HG02970 (cell line): ENCODE results near the gene AMDHD1.

ENCODE experiments used
- ATAC-seq: cut with Tn5 transposase; IDR thresholded peaks from one replicate; pipeline ENCODE4 v1.9.1; 2021; ENCODE audit warnings: mild to moderate bottlenecking, moderate library complexity, moderate number of reproducible peaks; ENCODE audit not compliant: unreplicated experiment, low FRiP score

The AMDHD1 gene

DNA sequence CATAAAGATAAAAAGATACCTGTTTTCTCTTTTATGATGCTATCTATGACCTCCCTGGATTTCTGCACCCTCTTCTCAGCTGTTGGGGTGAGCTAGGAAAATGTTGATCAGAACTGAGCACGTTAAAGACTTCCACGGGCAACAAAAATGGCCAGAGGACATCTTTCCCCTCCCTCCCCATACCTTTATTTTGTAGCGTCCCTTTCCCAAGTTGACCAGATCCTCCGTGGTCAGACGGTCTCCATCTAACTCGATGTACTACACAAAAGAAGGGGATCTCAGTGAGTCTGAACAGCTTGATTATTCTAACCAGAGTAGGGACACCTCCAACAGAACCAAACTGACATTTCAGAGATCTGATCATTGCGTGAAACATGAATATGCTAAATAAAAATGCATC, 50.8 kb downstream of the AMDHD1 start:
- no peak for ATAC-seq

DNA sequence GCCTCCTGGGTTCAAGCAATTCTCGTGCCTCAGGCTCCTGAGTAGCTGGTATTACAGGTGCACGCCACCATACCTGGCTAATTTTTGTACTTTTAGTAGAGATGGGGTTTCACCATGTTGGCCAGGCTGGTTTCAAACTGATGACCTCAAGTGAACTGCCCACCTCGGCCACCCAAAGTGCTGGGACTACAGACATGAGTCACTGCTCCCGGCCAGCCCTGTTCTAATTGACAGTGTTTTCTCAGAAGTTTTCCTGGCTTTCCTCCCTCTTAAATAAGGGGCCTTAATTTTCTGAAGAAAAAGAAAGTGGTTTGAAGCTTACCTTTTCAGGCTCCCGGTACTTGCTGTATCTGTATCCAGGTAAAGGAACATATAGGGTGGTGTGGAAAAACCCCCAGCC, 51.3 kb downstream of the AMDHD1 start:
- no peak for ATAC-seq

DNA sequence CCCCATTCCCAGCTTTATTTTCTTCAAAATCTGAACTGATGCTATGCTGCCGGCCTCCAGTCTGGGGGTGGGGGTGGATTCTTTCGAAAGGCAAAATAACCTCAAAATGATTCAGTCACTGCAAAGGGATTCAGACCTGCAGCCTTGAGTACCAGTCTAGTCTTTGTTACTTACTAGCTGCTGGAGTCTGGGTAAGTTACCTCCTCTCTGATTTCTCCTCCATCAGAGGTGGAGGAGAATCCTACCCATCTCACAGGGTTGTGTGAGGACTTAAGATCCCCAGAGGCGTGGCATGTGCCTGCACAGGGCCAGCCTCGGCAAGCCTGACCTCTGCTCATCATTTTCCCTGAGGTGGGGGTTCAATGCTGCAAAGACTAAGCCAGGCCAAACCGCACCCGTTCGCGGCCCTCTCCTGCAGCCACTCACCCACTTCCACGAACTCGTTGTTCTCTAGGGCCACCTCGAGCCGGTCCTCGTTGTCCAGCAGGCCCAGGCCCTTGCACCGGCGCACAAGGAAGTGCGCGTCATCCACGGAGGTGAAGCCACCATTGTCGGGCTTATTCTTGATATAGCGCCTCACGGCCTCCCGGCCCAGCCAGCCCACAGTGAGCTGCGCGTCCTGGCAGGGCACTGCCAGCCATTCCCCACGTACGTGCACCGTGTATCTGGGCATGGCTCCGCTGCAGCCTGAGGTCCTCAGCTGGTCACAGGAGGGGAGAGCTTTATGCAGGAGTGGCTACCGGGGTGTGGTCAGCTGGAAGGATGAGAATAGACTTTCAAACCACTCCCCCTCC, 52.3 kb downstream of the AMDHD1 start:
- ATAC-seq: no peak

DNA sequence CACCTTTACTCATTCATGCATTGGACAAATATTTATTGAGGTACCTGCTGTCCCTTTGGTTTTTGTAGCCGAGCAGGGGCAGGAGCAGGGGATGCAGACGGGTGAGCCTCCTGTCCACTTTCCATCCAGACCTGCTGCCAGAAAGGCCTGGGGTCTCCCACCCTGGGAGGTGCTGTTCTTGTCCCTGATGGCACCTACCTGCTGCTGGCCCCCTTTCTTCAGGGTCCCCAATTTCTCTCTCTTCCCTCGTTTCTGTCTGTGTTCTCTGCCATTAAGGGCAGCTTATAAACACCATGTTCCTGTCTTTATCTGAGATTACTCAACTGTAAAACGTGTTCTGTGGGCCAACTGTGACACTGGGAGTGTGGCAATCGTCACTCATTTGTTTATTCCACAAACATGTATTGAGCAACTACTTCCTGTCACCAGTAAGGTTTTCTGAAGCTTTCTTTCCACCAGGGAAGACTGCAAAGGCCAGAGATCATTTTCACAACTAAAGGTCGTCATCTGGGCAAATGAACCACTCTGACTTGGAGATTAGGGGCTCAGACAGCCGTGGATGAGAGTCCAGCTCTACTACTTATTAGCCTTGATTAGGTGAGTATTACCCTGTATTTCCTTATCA, 53.0 kb downstream of the AMDHD1 start, which contains the start of gene HAL:
Gene HAL, minus strand, starts transcription at position 311 of the 625 bp plus-strand sequence. CDS start 434 bp downstream, outside the sequence.
- no peak for ATAC-seq

DNA sequence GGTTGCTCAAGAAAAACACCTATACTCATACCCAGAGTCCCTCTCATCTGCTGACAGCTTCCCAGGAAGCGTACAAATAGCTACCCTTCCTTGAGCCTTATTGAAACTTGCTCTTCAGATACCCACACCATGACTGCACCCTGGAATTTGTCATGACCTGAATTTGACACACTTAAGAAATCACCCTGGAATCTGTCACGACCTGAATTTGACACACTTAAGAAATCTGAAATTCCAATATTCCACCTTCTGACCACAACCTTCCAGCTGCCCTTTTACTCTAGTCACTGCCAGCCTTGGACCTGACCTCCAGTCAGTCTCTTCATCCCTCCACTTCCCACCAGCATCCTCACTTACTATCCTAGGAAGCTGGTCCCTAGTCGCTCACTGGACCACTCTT, 54.1 kb downstream of the AMDHD1 start:
- no peak for ATAC-seq

DNA sequence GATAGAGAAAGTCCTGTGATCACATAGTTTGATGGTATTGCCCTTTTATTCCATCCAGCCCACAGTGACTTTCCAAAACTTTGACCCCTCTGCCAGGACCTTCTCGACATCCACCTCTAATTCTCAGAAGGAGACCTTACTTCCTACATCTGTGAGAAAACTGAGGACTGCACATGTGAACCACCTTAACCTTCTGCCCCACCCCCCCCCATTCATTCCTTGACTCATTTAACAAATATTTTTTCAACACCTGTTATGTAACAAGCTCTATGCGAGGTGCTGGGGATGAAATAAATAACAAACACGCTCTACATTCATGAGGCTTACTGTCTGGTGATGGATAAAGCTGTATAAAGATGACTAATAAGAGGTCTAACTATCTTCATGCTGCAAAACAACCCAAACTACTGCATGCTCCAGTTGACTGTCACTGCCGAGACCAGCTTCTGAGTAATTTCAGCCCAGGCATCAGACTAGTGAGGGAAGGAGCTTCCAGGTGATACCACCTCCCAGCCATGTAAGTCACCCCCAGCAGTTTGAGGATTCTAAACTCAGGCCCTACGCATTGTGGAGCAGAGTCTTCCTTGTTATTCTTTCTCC, 54.9 kb downstream of the AMDHD1 start:
- no peak for ATAC-seq

DNA sequence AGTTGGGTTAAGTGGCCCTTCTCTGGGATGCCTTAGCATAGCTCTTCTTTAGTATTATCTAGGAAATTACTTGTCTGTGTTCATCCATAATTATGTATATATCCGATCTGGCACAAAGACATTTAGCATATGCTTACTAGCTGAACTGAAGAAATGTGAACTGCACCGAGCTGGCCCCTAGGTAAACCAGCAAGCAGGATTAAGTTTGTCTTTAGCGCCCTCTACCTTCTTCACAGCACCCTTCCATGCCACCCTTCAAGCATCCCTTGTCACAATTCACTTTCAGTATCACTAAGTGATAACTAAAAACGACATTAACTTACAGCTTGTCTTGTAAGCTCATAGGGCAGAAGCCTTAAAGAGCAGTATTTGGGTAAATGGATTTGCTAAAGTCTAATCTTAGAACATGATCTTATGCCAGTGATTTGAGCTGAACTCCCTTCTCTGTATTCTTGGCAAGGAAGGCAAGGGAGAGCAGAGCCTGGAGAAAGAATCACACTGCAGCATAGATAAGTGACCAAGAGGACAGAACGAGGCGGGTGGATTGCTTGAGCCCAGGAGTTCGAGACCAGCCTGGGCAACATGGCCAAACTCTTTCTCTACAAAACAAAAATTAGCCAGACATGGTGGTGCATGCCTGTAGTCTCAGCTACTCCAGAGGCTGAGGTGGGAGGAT, 55.6 kb downstream of the AMDHD1 start:
- peak; percentile 93 for ATAC-seq

DNA sequence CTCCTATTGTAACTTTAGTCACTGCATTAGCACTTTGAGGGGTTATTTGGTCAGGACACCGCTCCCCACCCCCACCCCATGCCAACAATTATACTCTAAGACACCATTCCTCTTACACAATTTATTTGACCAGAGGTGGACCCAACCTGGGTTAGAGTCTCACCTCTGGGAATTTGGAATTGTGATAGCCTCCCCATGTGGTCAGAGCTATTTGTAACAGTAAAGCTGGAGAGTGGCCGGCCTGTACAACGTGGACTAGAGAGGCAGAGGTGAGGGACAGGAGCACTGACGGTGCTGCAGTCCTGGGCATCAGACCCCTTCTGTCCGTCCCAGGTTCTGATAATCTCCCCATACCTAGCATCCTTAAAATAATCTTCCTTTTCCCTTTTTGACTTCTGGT, 56.4 kb downstream of the AMDHD1 start:
- no peak for ATAC-seq

DNA sequence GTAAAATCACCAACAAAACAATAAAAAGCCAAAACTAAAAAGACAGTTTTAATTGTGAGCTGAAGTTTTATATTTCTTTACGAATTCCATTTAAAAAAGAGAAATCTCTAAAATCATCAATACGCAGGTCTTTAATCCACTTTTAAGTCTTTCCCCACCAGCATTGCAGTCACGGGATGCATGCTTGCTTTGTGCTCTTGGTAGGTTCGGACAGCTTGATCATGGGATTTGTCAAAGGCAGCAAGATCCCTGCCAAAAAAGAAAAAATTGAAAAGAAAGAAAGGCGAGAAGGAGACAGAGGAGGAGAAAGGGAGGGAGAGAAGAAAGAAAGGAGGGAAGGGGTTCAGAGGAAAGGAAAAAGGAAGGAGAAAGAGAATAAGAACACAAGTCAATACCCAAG, 57.7 kb downstream of the AMDHD1 start:
- no peak for ATAC-seq

DNA sequence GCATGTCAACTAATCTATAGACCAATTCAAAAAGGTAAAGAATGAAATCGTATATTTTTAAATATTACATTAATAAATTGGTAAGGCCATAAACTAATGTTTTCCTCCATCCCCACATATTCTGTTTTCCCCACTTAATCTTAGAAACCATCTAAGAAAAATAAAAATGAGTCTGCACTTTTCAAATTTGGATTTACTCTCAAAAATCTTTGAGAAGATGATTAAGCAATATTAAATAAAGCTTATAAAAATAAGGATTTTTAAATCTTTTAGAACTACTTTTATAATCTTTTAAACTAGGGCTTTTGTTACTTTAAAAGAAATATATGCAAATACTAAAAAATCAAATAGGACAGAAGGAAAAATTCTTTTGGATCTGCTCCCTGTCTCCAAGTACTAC, 63.6 kb downstream of the AMDHD1 start:
- no peak for ATAC-seq

DNA sequence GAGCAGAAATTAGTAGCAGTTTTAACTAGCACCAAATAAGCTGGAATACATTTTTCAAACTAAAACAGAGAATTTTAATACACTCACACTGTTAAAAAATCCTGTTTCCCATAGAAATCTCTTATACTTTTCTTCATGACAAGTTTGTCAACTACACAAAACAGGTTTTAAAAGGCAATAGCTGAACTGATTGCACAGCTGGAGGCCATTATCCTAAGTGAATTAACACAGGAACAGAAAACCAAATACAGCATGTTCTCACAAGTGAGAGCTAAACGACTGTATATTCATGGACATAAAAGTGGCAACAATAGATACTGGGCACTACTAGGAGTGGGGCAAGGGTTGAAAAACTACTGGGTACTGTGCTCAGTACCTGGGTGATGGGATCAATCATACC, 64.6 kb downstream of the AMDHD1 start:
- ATAC-seq: no peak

DNA sequence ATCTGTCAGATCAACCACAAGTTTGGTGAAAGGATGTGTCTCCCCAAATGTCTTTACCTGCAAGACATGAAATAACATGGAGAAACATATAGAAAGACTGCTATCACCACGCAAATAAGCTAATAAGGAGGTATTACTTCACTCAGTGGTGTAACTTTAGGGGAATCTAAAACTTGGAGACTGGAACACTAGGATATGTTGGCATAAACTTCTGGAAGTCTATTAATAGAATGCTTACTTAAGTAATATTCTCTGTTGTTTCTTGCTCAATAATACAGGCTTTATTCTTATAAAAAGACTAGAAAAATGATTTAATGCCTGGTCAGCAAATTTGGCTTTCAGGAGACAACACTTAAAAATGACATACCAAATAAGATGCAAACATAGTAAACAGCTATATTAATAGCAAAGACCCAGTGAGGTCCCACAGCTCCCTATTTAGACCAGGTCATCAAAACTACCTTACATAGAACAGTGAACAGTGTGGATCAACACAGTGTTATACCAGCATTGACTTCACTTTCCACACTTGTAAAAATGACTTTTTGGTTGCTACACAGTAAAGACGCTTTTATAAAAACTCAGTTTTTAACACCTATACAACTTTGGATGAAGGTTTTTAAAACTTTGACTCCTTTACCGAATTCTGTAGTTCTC, 71.9 kb downstream of the AMDHD1 start:
- no peak for ATAC-seq

DNA sequence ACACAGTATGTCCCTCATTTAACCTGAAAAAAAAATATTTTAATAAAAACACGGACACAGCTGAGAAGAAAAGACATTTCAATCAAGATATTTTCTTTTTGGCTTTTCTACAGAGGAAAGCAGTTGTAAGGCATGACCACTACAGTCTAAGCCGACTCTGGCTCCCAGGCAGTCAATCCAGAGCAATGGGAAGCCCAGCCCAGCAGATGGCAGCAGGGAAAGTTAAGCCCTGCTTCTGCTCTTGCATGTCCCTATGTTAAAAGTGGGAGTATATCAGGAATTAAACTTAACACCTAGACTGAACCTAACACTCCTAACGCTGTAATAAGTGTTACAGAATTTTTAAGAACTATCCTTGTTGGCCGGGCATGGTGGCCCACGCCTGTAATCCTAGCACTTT, 72.5 kb downstream of the AMDHD1 start:
- ATAC-seq: no peak
